GM06990 (cell line): ENCODE data around the gene SCAPER.

Source experiments
- DNase-seq: peaks from one replicate; pipeline ENCODE4 v3.0.0-alpha.2; 2011; ENCODE audit not compliant: insufficient read length; ENCODE audit errors: extremely low read depth
- H3K27me3 ChIP-seq: replicated peaks from 2 replicates; pipeline ENCODE4 v1.6.0; 2011; ENCODE audit warnings: low read length; ENCODE audit not compliant: control insufficient read depth, insufficient read depth
- H3K36me3 ChIP-seq: 2 replicates; pipeline ENCODE4 v1.5.1; 2011; ENCODE audit warnings: low read length; ENCODE audit not compliant: control insufficient read depth, insufficient read depth
- H3K4me3 ChIP-seq: replicated peaks from 2 replicates; pipeline ENCODE4 v1.5.1; 2011; ENCODE audit warnings: low read depth, mild to moderate bottlenecking, control low read depth, low read length
- CTCF ChIP-seq: IDR thresholded peaks from 2 replicates; pipeline ENCODE4 v1.5.1; 2011; ENCODE audit warnings: low read length, control low read depth, mild to moderate bottlenecking, inconsistent platforms; ENCODE audit not compliant: insufficient read depth, poor library complexity, severe bottlenecking

Gene SCAPER

GRCh38 chr15:76533995-76534394 lies 371.1 kb downstream of the SCAPER start:
- Histone ChIP-seq H3K27me3 (no peaks in the 10 kb centered on the region), H3K4me3 (no peak overlapping the region), H3K36me3 (no peaks in the 10 kb centered on the region)
- no peak for DNase-seq
- TF ChIP-seq CTCF, result no peak

- TF ChIP-seq CTCF, result no peak
- Histone ChIP-seq H3K4me3 (no peak overlapping the region), H3K36me3 (no peaks in the 10 kb centered on the region), H3K27me3 (no peaks in the 10 kb centered on the region)
- no peak for DNase-seq
Measured at GRCh38 chr15:76533060-76533820, 371.9 kb downstream of the SCAPER start.

GRCh38 chr15:76529911-76530310 lies 375.2 kb downstream of the SCAPER start:
- no peak overlapping the region for H3K4me3 ChIP-seq
- TF ChIP-seq CTCF, result no peak

GRCh38 chr15:76526111-76526510 lies 379.0 kb downstream of the SCAPER start:
- Histone ChIP-seq H3K27me3 (no peaks in the 10 kb centered on the region), H3K36me3 (no peaks in the 10 kb centered on the region), H3K4me3 (no peak overlapping the region)
- no peak for DNase-seq
- no peak for TF ChIP-seq CTCF

More at GRCh38 chr15:76529911-76530310, 375.2 kb downstream of the SCAPER start:
- Histone ChIP-seq H3K27me3 (no peaks in the 10 kb centered on the region), H3K36me3 (no peaks in the 10 kb centered on the region)
- DNase-seq, result no peak

GRCh38 chr15:76517910-76518309 lies 387.2 kb downstream of the SCAPER start:
- no peak for DNase-seq
- Histone ChIP-seq H3K4me3 (no peak overlapping the region), H3K36me3 (no peaks in the 10 kb centered on the region), H3K27me3 (no peaks in the 10 kb centered on the region)
- TF ChIP-seq CTCF, result no peak

- no peak for DNase-seq
Measured at GRCh38 chr15:76514282-76514681, 390.9 kb downstream of the SCAPER start.

More at GRCh38 chr15:76514282-76514681, 390.9 kb downstream of the SCAPER start:
- Histone ChIP-seq H3K4me3 (no peak overlapping the region), H3K27me3 (no peaks in the 10 kb centered on the region), H3K36me3 (no peaks in the 10 kb centered on the region)
- TF ChIP-seq CTCF, result no peak
